Neural progenitor cell (in vitro differentiated cells): ENCODE data around the gene CCM2. TPM values are rescaled to one million over a fixed set of nuclear protein-coding genes. Genes with fewer than 3 reads are reported as not detected.

Experiments
- DNase-seq: peaks from one replicate; pipeline ENCODE4 v3.0.0-alpha.2; 2016; ENCODE audit warnings: low spot score
- H2AFZ ChIP-seq: fragments of 200-600 bp; sonication (generic); replicated peaks from 2 replicates; pipeline ENCODE4 v1.6.1; 2016; ENCODE audit warnings: antibody characterized with exemption
- H3F3A ChIP-seq: fragments of 200-600 bp; sonication (generic); 2 replicates; pipeline ENCODE4 v1.6.1; 2016; ENCODE audit warnings: antibody characterized with exemption, low read depth
- H3K27ac ChIP-seq: fragments of 200-600 bp; sonication (generic); 2 replicates; pipeline ENCODE4 v1.5.1; 2016; ENCODE audit warnings: mild to moderate bottlenecking
- H3K27me3 ChIP-seq: fragments of 200-600 bp; sonication (generic); 2 replicates; pipeline ENCODE4 v1.6.1; 2016; ENCODE audit warnings: mild to moderate bottlenecking, moderate library complexity
- H3K36me3 ChIP-seq: fragments of 200-600 bp; sonication (generic); 2 replicates; pipeline ENCODE4 v1.5.1; 2016
- H3K4me1 ChIP-seq: fragments of 200-600 bp; sonication (generic); 2 replicates; pipeline ENCODE4 v1.6.1; 2016; ENCODE audit warnings: mixed run types
- H3K4me2 ChIP-seq: fragments of 200-600 bp; sonication (generic); 2 replicates; pipeline ENCODE4 v1.6.1; 2016
- H3K4me3 ChIP-seq: fragments of 200-600 bp; sonication (generic); 2 replicates; pipeline ENCODE4 v1.5.1; 2016
- H3K79me2 ChIP-seq: fragments of 200-600 bp; sonication (generic); 2 replicates; pipeline ENCODE4 v1.6.1; 2016; ENCODE audit warnings: low read depth
- H3K9ac ChIP-seq: fragments of 200-600 bp; sonication (generic); 2 replicates; pipeline ENCODE4 v1.6.1; 2016
- H3K9me3 ChIP-seq: fragments of 200-600 bp; sonication (generic); 2 replicates; pipeline ENCODE4 v1.5.1; 2016; ENCODE audit warnings: low read depth
- H4K20me1 ChIP-seq: fragments of 200-600 bp; sonication (generic); 2 replicates; pipeline ENCODE4 v1.6.1; 2016; ENCODE audit warnings: low read depth
- H3K27ac Mint-ChIP-seq: 3 replicates; pipeline ENCODE4 v1.8.0; 2021; ENCODE audit warnings: mixed read lengths
- H3K27me3 Mint-ChIP-seq: 2 replicates; pipeline ENCODE4 v1.8.0; 2022; ENCODE audit warnings: low read depth, mild to moderate bottlenecking, inconsistent platforms, moderate library complexity, mixed read lengths; ENCODE audit not compliant: insufficient read depth
- H3K36me3 Mint-ChIP-seq: 3 replicates; pipeline ENCODE4 v1.8.0; 2021; ENCODE audit warnings: mixed read lengths
- H3K4me1 Mint-ChIP-seq: 3 replicates; pipeline ENCODE4 v1.8.0; 2021; ENCODE audit warnings: mixed read lengths
- H3K4me3 Mint-ChIP-seq: 3 replicates; pipeline ENCODE4 v1.8.0; 2021; ENCODE audit warnings: mild to moderate bottlenecking, moderate library complexity, mixed read lengths
- H3K9me3 Mint-ChIP-seq: 3 replicates; pipeline ENCODE4 v1.8.0; 2020; ENCODE audit warnings: mixed read lengths
- CTCF ChIP-seq: fragments of 200-600 bp; sonication (generic); IDR thresholded peaks from 2 replicates; pipeline ENCODE4 v1.5.1; 2017; ENCODE audit warnings: antibody characterized with exemption, mild to moderate bottlenecking
- EZH2 ChIP-seq: fragments of 200-600 bp; sonication (generic); IDR thresholded peaks from 2 replicates; pipeline ENCODE4 v1.6.1; 2017; ENCODE audit warnings: antibody characterized with exemption, mild to moderate bottlenecking, moderate library complexity
- EZH2phosphoT487 ChIP-seq: fragments of 200-600 bp; sonication (generic); IDR thresholded peaks from 2 replicates; pipeline ENCODE4 v1.6.1; 2017; ENCODE audit warnings: antibody characterized with exemption
- total RNA-seq: library from RNA; depleted of rRNA; stranded (reverse); fragments of >200 nt; gene quantifications from 2 replicates; pipeline ENCODE4 v1.2.3, GENCODE V29; 2015; ENCODE audit warnings: low replicate concordance

Gene CCM2
- total RNA-seq, 1 donor from 2014 or later: 21.8 TPM

GRCh38 chr7:45052011-45052410, 52.0 kb downstream of the CCM2 start:
- no peaks in the 10 kb centered on the region for H3K9me3 Mint-ChIP-seq
- Histone ChIP-seq H3K9ac (no peak overlapping the region), H3K27ac (no peak overlapping the region), H3K27me3 (no peaks in the 10 kb centered on the region), H3K4me1 (no peaks in the 10 kb centered on the region), H3K36me3 (no peaks in the 10 kb centered on the region), H3K9me3 (no peaks in the 10 kb centered on the region), H3K4me2 (no peak overlapping the region), H2AFZ (no peak overlapping the region), H3F3A (no peaks in the 10 kb centered on the region), H4K20me1 (no peaks in the 10 kb centered on the region), H3K79me2 (no peaks in the 10 kb centered on the region), H3K4me3 (no peak overlapping the region)
- no peak overlapping the region for H3K27ac Mint-ChIP-seq
- peaks cover 17% of the 10 kb centered on the region for H3K36me3 Mint-ChIP-seq
- H3K4me1 Mint-ChIP-seq: no peaks in the 10 kb centered on the region
- H3K27me3 Mint-ChIP-seq: peaks cover 3% of the 10 kb centered on the region
- H3K4me3 Mint-ChIP-seq: no peak overlapping the region
- no peak for TF ChIP-seq EZH2phosphoT487
- TF ChIP-seq CTCF: no peak
- no peak for TF ChIP-seq EZH2
- no peak for DNase-seq

- Histone ChIP-seq H3K27ac (no peak overlapping the region), H3F3A (no peaks in the 10 kb centered on the region), H3K4me2 (no peak overlapping the region), H3K4me3 (no peak overlapping the region), H3K9me3 (no peaks in the 10 kb centered on the region), H3K27me3 (no peaks in the 10 kb centered on the region), H3K9ac (no peak overlapping the region), H3K79me2 (no peaks in the 10 kb centered on the region), H2AFZ (no peak overlapping the region), H3K36me3 (no peaks in the 10 kb centered on the region), H3K4me1 (no peaks in the 10 kb centered on the region), H4K20me1 (peaks cover 4% of the 10 kb centered on the region)
- peaks cover 3% of the 10 kb centered on the region for H3K27me3 Mint-ChIP-seq
- TF ChIP-seq EZH2 (no peak), EZH2phosphoT487 (no peak), CTCF (no peak)
- no peak for DNase-seq
- H3K9me3 Mint-ChIP-seq: no peaks in the 10 kb centered on the region
- H3K36me3 Mint-ChIP-seq: peaks cover 15% of the 10 kb centered on the region
- no peaks in the 10 kb centered on the region for H3K4me1 Mint-ChIP-seq
- H3K27ac Mint-ChIP-seq: no peak overlapping the region
- H3K4me3 Mint-ChIP-seq: no peak overlapping the region
These were observed 53.4 kb downstream of the CCM2 start for GRCh38 chr7:45053401-45053800.

GRCh38 chr7:45053941-45054340, 53.9 kb downstream of the CCM2 start:
- Histone ChIP-seq H3K27ac (no peak overlapping the region), H3K27me3 (no peaks in the 10 kb centered on the region), H3K36me3 (no peaks in the 10 kb centered on the region), H3K4me1 (no peaks in the 10 kb centered on the region), H3K4me3 (no peak overlapping the region), H3K4me2 (no peak overlapping the region), H3F3A (no peaks in the 10 kb centered on the region), H3K9ac (no peak overlapping the region), H3K9me3 (no peaks in the 10 kb centered on the region), H4K20me1 (peaks cover 4% of the 10 kb centered on the region), H2AFZ (no peak overlapping the region), H3K79me2 (no peaks in the 10 kb centered on the region)
- peaks cover 3% of the 10 kb centered on the region for H3K27me3 Mint-ChIP-seq
- no peak overlapping the region for H3K27ac Mint-ChIP-seq
- no peak overlapping the region for H3K4me3 Mint-ChIP-seq
- peaks cover 15% of the 10 kb centered on the region for H3K36me3 Mint-ChIP-seq
- no peaks in the 10 kb centered on the region for H3K9me3 Mint-ChIP-seq
- no peak for DNase-seq
- H3K4me1 Mint-ChIP-seq: no peaks in the 10 kb centered on the region
- TF ChIP-seq CTCF (no peak), EZH2 (no peak), EZH2phosphoT487 (no peak)

- Histone ChIP-seq H2AFZ (no peak overlapping the region), H3K36me3 (no peaks in the 10 kb centered on the region), H3K9me3 (no peaks in the 10 kb centered on the region), H3K27ac (no peak overlapping the region), H3K27me3 (no peaks in the 10 kb centered on the region), H3K4me1 (no peaks in the 10 kb centered on the region), H3K4me2 (no peak overlapping the region), H3F3A (no peaks in the 10 kb centered on the region), H3K9ac (no peak overlapping the region), H4K20me1 (peaks cover 4% of the 10 kb centered on the region), H3K79me2 (no peaks in the 10 kb centered on the region), H3K4me3 (no peak overlapping the region)
- no peaks in the 10 kb centered on the region for H3K4me1 Mint-ChIP-seq
- H3K9me3 Mint-ChIP-seq: no peaks in the 10 kb centered on the region
- no peak for DNase-seq
- no peak for TF ChIP-seq EZH2phosphoT487
- no peak for TF ChIP-seq EZH2
- TF ChIP-seq CTCF: no peak
- peaks cover 15% of the 10 kb centered on the region for H3K36me3 Mint-ChIP-seq
- no peak overlapping the region for H3K4me3 Mint-ChIP-seq
- H3K27me3 Mint-ChIP-seq: peaks cover 3% of the 10 kb centered on the region
- no peak overlapping the region for H3K27ac Mint-ChIP-seq
These were observed 54.4 kb downstream of the CCM2 start for GRCh38 chr7:45054442-45054841.
